ENCODE measurements around the gene ANKRD11. TPM values are rescaled to one million over a fixed set of nuclear protein-coding genes. Genes with fewer than 3 reads are reported as not detected.
A peak's percentile ranks its signal among the peaks of the same experiment; 100 is the strongest.

ANKRD11 gene
- total and polyA plus RNA-seq, 8 donors, result 90.7 to 123 (median 98.4) TPM

- Histone ChIP-seq H3K27ac (no peak overlapping the region), H3K4me1 (peaks cover 0 to 7% of the 10 kb centered on the region in 2 donors), H3K27me3 (no peaks in the 10 kb centered on the region), H3K4me3 (no peak overlapping the region), H3K36me3 (peaks cover 0 to 99% of the 10 kb centered on the region in 2 donors), H3K9me3 (no peaks in the 10 kb centered on the region)
- DNase-seq (no peak), ATAC-seq (no peak)
- intact Hi-C loops (cut with DNase I), result no loop called here
- TF ChIP-seq, protein P1, sequence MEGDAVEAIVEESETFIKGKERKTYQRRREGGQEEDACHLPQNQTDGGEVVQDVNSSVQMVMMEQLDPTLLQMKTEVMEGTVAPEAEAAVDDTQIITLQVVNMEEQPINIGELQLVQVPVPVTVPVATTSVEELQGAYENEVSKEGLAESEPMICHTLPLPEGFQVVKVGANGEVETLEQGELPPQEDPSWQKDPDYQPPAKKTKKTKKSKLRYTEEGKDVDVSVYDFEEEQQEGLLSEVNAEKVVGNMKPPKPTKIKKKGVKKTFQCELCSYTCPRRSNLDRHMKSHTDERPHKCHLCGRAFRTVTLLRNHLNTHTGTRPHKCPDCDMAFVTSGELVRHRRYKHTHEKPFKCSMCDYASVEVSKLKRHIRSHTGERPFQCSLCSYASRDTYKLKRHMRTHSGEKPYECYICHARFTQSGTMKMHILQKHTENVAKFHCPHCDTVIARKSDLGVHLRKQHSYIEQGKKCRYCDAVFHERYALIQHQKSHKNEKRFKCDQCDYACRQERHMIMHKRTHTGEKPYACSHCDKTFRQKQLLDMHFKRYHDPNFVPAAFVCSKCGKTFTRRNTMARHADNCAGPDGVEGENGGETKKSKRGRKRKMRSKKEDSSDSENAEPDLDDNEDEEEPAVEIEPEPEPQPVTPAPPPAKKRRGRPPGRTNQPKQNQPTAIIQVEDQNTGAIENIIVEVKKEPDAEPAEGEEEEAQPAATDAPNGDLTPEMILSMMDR (IDR thresholded peaks at IDR 0.05), result no peak
These were observed 35.0 kb upstream of the ANKRD11 start for GRCh38 chr16:89525146-89525913.

DNA sequence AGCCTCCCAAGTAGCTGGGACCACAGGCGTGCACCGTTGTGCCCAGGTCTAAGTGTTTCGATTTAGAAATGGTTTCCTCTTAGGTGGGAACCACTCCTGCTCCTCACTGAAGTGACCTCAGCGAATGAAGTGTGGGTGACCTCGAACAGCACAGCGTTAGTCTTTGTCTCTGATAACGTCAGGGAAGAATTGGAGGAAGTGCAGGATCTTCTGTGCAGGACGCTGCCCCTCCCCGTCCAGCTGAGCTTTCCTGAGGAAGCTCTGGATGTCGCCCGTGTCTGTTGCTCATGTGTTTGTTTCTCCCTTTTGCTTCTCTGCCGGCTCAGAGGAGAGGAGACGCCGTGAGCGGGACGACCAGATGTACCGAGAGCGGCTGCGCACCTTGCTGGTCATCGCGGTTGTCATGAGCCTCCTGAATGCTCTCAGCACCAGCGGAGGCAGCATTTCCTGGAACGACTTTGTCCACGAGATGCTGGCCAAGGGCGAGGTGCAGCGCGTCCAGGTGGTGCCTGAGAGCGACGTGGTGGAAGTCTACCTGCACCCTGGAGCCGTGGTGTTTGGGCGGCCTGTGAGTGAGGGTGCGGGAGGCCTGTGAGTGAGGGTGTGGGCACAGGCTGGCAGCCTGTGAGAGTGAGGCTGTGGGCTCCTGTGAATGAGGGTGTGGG lies 33.5 kb upstream of the ANKRD11 start:
- H3K27ac ChIP-seq, result peak overlapping the region; percentile 19 to 69
- H3K4me1 ChIP-seq, result peaks cover 0 to 7% of the 10 kb centered on the region in 2 donors
- DNase-seq, result no peak
- peaks cover 0 to 99% of the 10 kb centered on the region in 2 donors for H3K36me3 ChIP-seq
- H3K27me3 ChIP-seq, result no peaks in the 10 kb centered on the region
- ATAC-seq, result no peak
- no peaks in the 10 kb centered on the region for H3K9me3 ChIP-seq
- no peak overlapping the region for H3K4me3 ChIP-seq
- TF ChIP-seq, protein P1 (IDR thresholded peaks at IDR 0.05), result no peak
- intact Hi-C loops (cut with DNase I), result no loop called here

GRCh38 chr16:89522287-89522686 lies 31.9 kb upstream of the ANKRD11 start:
- Histone ChIP-seq H3K27ac (no peak overlapping the region), H3K4me3 (no peak overlapping the region), H3K4me1 (peaks cover 0 to 7% of the 10 kb centered on the region in 2 donors), H3K36me3 (peaks cover 0 to 99% of the 10 kb centered on the region in 2 donors), H3K27me3 (no peaks in the 10 kb centered on the region), H3K9me3 (no peaks in the 10 kb centered on the region)
- intact Hi-C loops (cut with DNase I), result no loop called here
- ATAC-seq, result no peak
- TF ChIP-seq, protein P1 (IDR thresholded peaks at IDR 0.05), result no peak
- DNase-seq, result no peak

DNA sequence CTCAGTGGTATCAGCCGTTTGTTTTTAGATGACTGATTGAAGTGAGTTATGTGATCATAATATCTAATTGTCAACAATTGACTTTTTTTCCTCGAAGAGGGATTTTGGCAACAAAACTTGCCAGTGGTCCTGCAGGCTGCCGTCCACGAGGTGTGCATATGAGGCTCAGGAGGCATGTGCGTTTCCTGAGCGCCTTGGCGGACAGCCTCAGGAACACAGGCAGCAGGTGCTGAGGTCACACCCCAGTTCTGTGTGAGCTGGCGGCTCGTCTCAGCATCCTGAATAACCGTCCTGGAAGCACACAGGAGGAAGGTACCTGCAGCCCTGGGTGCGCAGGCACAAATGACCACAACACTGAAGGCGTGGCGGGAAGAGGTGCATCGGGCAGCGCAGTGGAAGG lies 29.5 kb upstream of the ANKRD11 start:
- peaks cover 0 to 99% of the 10 kb centered on the region in 2 donors for H3K36me3 ChIP-seq
- intact Hi-C loops (cut with DNase I), result no loop called here
- DNase-seq, result no peak
- H3K27me3 ChIP-seq, result no peaks in the 10 kb centered on the region
- no peaks in the 10 kb centered on the region for H3K9me3 ChIP-seq
- no peak overlapping the region for H3K4me3 ChIP-seq
- TF ChIP-seq, protein P1 (IDR thresholded peaks at IDR 0.05), result no peak
- no peak for ATAC-seq
- H3K4me1 ChIP-seq, result peaks cover 0 to 7% of the 10 kb centered on the region in 2 donors
- H3K27ac ChIP-seq, result no peak overlapping the region

- Histone ChIP-seq H3K4me1 (no peaks in the 10 kb centered on the region), H3K27ac (no peak overlapping the region), H3K9me3 (no peaks in the 10 kb centered on the region), H3K4me3 (no peak overlapping the region), H3K36me3 (peaks cover 0 to 100% of the 10 kb centered on the region in 2 donors), H3K27me3 (no peaks in the 10 kb centered on the region)
- intact Hi-C loops (cut with DNase I), result no loop called here
- DNase-seq, result no peak
- TF ChIP-seq, protein P1 (IDR thresholded peaks at IDR 0.05), result no peak
- ATAC-seq, result no peak
These were observed 26.8 kb upstream of the ANKRD11 start for GRCh38 chr16:89517128-89517527.

Data from left lung (tissue), 10 donors.